ENCODE data around the gene POFUT1. TPM values are rescaled to one million over a fixed set of nuclear protein-coding genes. Genes with fewer than 3 reads are reported as not detected.

The POFUT1 gene
- polyA plus RNA-seq, 3 donors = 10.9 to 22.8 (median 11.8) TPM

DNA sequence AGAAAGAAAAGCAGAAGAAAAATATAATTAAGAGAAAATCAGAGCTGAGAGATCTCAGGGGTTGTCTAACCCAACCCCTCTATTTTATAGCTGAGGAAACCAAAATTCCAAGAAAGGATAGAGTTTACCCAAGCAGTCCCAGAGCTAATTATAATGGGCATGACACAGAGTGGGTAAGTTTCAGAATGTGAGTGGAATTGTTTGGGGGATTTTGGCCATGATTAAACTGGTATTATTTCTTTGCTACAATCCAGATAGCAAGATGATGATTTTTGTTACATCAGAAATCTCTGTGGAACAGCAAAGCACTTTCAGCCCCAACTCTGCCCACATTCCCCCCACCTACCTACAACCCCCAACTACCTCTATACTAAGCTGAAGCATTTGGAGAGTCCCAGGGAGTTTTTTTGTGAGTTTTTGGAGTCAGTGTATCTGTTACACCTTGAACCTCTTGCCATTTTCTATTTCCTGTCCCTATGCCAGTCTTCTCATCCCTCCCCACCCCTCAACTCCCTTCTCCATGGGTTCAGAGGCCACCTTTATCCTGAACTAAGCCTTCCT lies 24.7 kb downstream of the POFUT1 start:
- Histone ChIP-seq H3K9ac (ENCODE audit: insufficient read depth, low read length, poor library complexity, severe bottlenecking) (no peak overlapping the region), H2AFZ (ENCODE audit: insufficient read depth, low read depth, low read length, poor library complexity, severe bottlenecking) (no peak overlapping the region), H3K9me3 (replicated peaks in 1 of 2; ENCODE audit: control insufficient read depth in 1 of 2, insufficient read depth in 1 of 2, low read length in 2 of 2) (no peaks in the 10 kb centered on the region), H3K27ac (ENCODE audit: low read depth in 1 of 2, low read length in 2 of 2) (peak overlapping the region; percentile 55 to 85), H3K4me1 (ENCODE audit: control insufficient read depth in 1 of 2, insufficient read depth in 2 of 2, low read length in 2 of 2) (peaks cover 60 to 67% of the 10 kb centered on the region in 2 donors), H4K20me1 (ENCODE audit: insufficient read depth, low read length) (no peaks in the 10 kb centered on the region), H3K79me2 (ENCODE audit: insufficient read depth, low read length) (no peaks in the 10 kb centered on the region), H3K4me2 (replicated peaks; ENCODE audit: extremely low read depth, low read length, poor library complexity, severe bottlenecking) (peak overlapping the region; percentile 34), H3K4me3 (replicated peaks in 1 of 3; ENCODE audit: low read depth in 2 of 3, low read length in 3 of 3) (peak overlapping the region in 1 of 3 experiments; percentile 35), H3K36me3 (replicated peaks in 1 of 2; ENCODE audit: control insufficient read depth in 1 of 2, insufficient read depth in 2 of 2, low read length in 2 of 2) (peaks cover 16 to 50% of the 10 kb centered on the region in 2 donors), H3K27me3 (ENCODE audit: control insufficient read depth in 2 of 2, insufficient read depth in 2 of 2, low read length in 2 of 2) (no peaks in the 10 kb centered on the region)
- Mint-ChIP-seq H3K27me3 (ENCODE audit: low read depth in 3 of 3) (peaks cover 0 to 2% (median 0%) of the 10 kb centered on the region in 3 donors), H3K9me3 (no peaks in the 10 kb centered on the region), H3K4me3 (no peak overlapping the region), H3K36me3 (peaks cover 60 to 62% of the 10 kb centered on the region in 2 donors), H3K27ac (peak overlapping the region; percentile 71 to 96 (median 92)), H3K4me1 (peaks cover 66% of the 10 kb centered on the region)
- TF ChIP-seq, protein P1, sequence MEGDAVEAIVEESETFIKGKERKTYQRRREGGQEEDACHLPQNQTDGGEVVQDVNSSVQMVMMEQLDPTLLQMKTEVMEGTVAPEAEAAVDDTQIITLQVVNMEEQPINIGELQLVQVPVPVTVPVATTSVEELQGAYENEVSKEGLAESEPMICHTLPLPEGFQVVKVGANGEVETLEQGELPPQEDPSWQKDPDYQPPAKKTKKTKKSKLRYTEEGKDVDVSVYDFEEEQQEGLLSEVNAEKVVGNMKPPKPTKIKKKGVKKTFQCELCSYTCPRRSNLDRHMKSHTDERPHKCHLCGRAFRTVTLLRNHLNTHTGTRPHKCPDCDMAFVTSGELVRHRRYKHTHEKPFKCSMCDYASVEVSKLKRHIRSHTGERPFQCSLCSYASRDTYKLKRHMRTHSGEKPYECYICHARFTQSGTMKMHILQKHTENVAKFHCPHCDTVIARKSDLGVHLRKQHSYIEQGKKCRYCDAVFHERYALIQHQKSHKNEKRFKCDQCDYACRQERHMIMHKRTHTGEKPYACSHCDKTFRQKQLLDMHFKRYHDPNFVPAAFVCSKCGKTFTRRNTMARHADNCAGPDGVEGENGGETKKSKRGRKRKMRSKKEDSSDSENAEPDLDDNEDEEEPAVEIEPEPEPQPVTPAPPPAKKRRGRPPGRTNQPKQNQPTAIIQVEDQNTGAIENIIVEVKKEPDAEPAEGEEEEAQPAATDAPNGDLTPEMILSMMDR (IDR thresholded peaks at IDR 0.05) = no peak
- intact Hi-C loops (cut with micrococcal nuclease) = no loop called here
- no peak for DNase-seq

DNA sequence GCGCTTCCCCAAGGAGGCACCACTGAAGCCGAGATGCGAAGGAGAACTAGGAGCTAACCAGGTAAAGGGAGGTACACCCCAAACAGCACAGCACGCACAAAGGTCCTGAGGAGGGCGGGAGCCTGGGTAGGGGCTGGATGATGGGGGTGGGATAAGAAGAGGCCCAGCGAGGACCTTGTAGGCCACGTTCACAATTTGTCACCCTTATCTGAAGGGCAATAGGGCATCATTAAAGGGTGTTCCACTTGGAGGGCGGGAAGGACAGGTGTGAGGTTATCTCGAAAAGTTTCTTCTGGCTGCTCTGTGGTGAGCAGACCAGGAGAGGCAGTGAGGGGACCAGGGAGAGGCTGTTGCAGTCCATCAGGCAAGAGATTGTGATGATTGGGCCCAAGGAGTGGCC lies 25.6 kb downstream of the POFUT1 start:
- Histone ChIP-seq H3K27me3 (ENCODE audit: control insufficient read depth in 2 of 2, insufficient read depth in 2 of 2, low read length in 2 of 2) (no peaks in the 10 kb centered on the region), H3K4me1 (ENCODE audit: control insufficient read depth in 1 of 2, insufficient read depth in 2 of 2, low read length in 2 of 2) (peaks cover 51 to 58% of the 10 kb centered on the region in 2 donors), H3K4me2 (replicated peaks; ENCODE audit: extremely low read depth, low read length, poor library complexity, severe bottlenecking) (no peak overlapping the region), H3K9me3 (replicated peaks in 1 of 2; ENCODE audit: control insufficient read depth in 1 of 2, insufficient read depth in 1 of 2, low read length in 2 of 2) (no peaks in the 10 kb centered on the region), H2AFZ (ENCODE audit: insufficient read depth, low read depth, low read length, poor library complexity, severe bottlenecking) (no peak overlapping the region), H3K4me3 (replicated peaks in 1 of 3; ENCODE audit: low read depth in 2 of 3, low read length in 3 of 3) (peak overlapping the region in 1 of 3 experiments; percentile 50), H3K9ac (ENCODE audit: insufficient read depth, low read length, poor library complexity, severe bottlenecking) (peak overlapping the region; percentile 11), H3K36me3 (replicated peaks in 1 of 2; ENCODE audit: control insufficient read depth in 1 of 2, insufficient read depth in 2 of 2, low read length in 2 of 2) (peaks cover 16 to 51% of the 10 kb centered on the region in 2 donors), H3K79me2 (ENCODE audit: insufficient read depth, low read length) (no peaks in the 10 kb centered on the region), H4K20me1 (ENCODE audit: insufficient read depth, low read length) (no peaks in the 10 kb centered on the region), H3K27ac (ENCODE audit: low read depth in 1 of 2, low read length in 2 of 2) (peak overlapping the region; percentile 55 to 85)
- TF ChIP-seq, protein P1 (IDR thresholded peaks at IDR 0.05) = no peak
- H3K27ac Mint-ChIP-seq = peak overlapping the region in 4 of 7 donors; percentile 78 to 92 (median 87)
- no peak for DNase-seq
- peaks cover 57% of the 10 kb centered on the region for H3K4me1 Mint-ChIP-seq
- no peak overlapping the region for H3K4me3 Mint-ChIP-seq
- 100% methylated on average over 6 of the region's 9 CpGs for WGBS (ENCODE audit: insufficient coverage)
- intact Hi-C loops (cut with micrococcal nuclease) = no loop called here
- H3K36me3 Mint-ChIP-seq = peaks cover 60 to 62% of the 10 kb centered on the region in 2 donors
- peaks cover 0 to 2% (median 0%) of the 10 kb centered on the region in 3 donors for H3K27me3 Mint-ChIP-seq (ENCODE audit: low read depth in 3 of 3)
- H3K9me3 Mint-ChIP-seq = no peaks in the 10 kb centered on the region

Data from CD14-positive monocyte (primary cell).